CMK (cell line): Measurements from ENCODE around the gene AXL.

Experiments
- DNase-seq: peaks from one replicate; pipeline ENCODE4 v3.0.0-alpha.2; 2010; ENCODE audit warnings: low read depth

AXL gene

GRCh38 chr19:41308450-41309179 lies 89.6 kb downstream of the AXL start:
- no peak for DNase-seq

- DNase-seq = no peak
Measured at GRCh38 chr19:41309180-41310032, 90.4 kb downstream of the AXL start.

GRCh38 chr19:41310033-41310831 lies 91.2 kb downstream of the AXL start, which contains the start of gene CCDC97:
Gene CCDC97, plus strand, starts transcription at chr19:41310172. Its CDS starts 139 bp downstream, at chr19:41310311.
- peak; percentile 86 for DNase-seq

GRCh38 chr19:41311072-41311471 lies 92.0 kb downstream of the AXL start:
- DNase-seq = no peak
